GM18951 (cell line): ENCODE measurements around the gene C15orf40.

ENCODE experiments used
- POLR2A ChIP-seq: IDR thresholded peaks from 4 replicates; pipeline ENCODE4 v1.6.1; 2011; ENCODE audit warnings: mild to moderate bottlenecking; ENCODE audit not compliant: insufficient read length, insufficient read depth; ENCODE audit errors: extremely low read depth
- in situ Hi-C: fragments of 300-500 bp; cut with MboI; formaldehyde crosslinking; loops from one replicate; pipeline ENCODE4 v1.12.0; 2022; ENCODE audit warnings: low sequenced_read_pairs, mixed read lengths, inconsistent platforms; ENCODE audit not compliant: unreplicated experiment

Gene C15orf40

GRCh38 chr15:82979726-82980125 is 31.7 kb downstream of the C15orf40 start:
- in situ Hi-C loops: no loop called here

GRCh38 chr15:82978438-82978837 is 33.0 kb downstream of the C15orf40 start:
- no peak for TF ChIP-seq POLR2A
- in situ Hi-C loops: no loop called here

More at GRCh38 chr15:82979726-82980125, 31.7 kb downstream of the C15orf40 start:
- TF ChIP-seq POLR2A: no peak

DNA sequence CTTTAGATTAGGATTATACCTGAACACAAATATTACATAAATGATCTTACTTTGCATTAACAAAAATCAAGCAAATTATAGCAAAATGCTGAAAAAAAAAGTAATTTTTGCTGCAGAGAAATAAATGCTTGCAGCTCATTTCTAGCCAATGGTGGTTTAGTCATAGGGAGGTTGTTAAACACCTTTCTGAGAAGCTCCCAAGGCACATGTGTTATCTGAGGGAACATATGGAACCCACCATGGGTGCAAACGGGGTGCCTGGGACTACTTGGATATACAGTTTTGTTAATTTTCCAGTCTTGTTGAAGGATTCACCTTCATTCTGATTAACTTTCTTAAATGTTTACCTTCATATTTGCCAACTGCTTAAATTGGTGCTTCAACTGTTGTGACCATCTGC is 34.4 kb downstream of the C15orf40 start:
- TF ChIP-seq POLR2A: no peak
- in situ Hi-C loops: no loop called here

DNA sequence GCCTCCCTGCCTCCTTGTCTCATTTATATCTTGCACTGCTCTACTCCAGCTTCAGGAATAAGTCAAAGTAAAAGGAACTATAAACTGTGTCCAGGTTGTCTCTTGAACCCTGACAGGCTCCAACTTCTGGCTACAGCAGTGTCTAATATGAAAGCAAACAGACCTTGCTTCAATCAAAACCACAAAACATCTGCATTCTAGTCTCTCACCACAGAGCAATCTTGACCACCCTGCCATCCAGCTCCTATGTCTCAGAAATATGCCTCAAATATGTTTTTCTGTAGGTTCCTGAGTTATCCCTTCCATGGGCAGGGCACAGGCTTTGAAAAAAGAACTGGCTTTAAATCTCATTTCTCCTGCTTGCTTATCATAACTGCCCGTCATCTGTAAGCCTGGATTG is 38.4 kb downstream of the C15orf40 start:
- no peak for TF ChIP-seq POLR2A
- in situ Hi-C loops: no loop called here

DNA sequence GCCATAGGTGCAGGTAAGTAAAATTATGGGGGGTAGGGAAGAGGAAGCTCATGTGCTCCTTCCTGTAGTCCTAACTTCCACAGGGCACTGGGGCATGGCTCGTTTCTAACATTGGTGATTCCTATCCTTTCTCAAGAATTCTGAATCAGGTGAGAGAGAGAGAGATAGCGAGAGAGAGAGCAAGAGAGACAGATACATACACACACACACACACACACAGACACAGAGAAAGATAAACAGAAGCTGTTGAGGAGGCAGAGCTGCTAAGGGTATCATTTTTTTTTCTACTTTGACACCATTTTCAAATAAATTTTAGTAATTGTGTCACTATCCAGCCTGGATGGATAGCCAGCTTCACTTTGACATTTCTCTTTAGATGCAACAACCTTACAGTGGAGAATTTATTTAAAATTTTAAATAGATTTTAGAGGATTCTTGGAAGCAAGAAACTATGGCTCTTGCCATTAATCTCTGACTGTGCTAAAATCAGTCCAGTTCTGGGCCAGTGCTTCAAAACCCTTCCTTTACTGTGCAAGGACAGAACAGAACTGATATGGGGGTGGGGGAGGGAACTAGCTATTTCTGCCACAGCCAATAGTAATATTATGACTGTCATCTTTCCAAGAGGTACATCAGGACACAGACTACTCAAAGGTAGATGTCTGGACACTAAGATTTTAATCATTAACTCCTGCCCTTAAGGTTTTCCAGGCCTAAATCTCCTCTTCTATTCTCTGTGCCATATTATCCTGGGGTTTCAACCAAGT is 40.0 kb downstream of the C15orf40 start:
- in situ Hi-C loops: no loop called here
- TF ChIP-seq POLR2A: no peak

- no peak for TF ChIP-seq POLR2A
- in situ Hi-C loops: no loop called here
Observed at GRCh38 chr15:82970696-82971095, 40.7 kb downstream of the C15orf40 start.

DNA sequence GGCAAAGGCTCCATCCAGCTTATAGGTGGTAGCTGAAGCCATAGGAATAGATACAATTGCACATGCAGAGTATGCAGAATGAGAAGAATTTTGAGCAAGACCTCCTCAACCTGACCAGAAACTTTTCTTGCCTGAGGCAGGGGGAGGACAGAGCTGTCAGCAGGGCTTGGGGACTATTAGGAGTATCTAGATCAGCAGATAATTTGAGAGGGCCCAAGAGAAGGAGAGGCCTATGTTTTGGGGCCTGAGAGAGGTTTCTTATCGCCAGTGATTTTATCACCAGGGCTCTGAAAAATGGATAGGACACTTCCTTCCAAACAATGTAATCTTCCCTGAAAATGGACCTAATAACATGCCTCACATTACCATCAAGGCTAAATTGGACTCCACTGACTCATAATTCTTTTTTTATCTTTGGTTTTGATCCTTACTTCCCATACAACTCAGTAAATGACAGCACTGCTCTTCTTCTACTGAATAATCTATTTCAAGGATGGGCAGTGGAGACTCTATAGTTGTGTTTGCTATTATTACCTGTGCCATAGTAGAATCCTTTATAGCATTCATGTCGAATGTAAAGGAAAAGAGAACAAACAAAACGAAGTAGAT is 41.3 kb downstream of the C15orf40 start:
- in situ Hi-C loops: no loop called here
- no peak for TF ChIP-seq POLR2A

GRCh38 chr15:82969353-82969752 is 42.1 kb downstream of the C15orf40 start:
- in situ Hi-C loops: no loop called here

DNA sequence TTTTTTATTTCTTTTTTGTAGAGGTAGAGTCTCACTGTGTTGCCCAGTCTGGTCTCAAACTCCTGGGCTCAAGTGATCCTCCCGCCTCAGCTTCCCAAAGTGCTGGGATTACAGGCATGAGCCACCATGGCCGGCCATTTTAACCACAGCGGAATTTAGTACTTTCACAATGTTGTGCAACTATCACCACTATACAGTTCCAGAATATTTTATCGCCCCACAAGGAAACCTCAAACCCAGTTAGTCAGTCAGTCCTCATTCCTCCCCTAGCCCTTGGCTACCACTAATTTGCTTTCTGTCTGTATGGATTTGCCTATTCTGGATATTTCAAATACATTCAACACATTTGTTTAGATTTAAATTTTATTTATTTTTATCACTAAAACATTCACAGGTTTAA is 43.4 kb downstream of the C15orf40 start:
- no peak for TF ChIP-seq POLR2A
- in situ Hi-C loops: no loop called here

More at GRCh38 chr15:82969353-82969752, 42.1 kb downstream of the C15orf40 start:
- TF ChIP-seq POLR2A: no peak

GRCh38 chr15:82966671-82967071 is 44.8 kb downstream of the C15orf40 start:
- TF ChIP-seq POLR2A: no peak
- in situ Hi-C loops: no loop called here

DNA sequence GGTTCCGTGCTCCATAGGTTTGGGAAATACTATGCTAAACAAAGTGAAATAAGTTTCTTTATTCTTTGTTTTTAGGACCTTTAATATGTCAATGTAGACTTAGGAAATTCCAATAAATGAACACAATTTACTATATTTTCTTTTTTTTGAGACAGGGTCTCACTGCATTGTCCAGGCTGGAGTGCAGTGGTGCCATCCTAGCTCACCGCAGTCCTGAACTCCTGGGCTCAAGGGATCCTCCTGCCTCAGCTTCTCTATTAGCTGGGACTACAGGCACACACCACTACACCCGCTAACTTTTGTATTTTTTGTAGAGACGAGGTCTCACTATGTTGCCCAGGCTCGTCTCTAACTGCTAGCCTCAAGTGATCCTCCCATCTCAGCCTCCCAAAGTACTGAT is 46.5 kb downstream of the C15orf40 start:
- no peak for TF ChIP-seq POLR2A
- in situ Hi-C loops: no loop called here

GRCh38 chr15:82963471-82964341 is 47.7 kb downstream of the C15orf40 start:
- in situ Hi-C loops: no loop called here
- no peak for TF ChIP-seq POLR2A

- no peak for TF ChIP-seq POLR2A
- in situ Hi-C loops: no loop called here
Observed at GRCh38 chr15:82960766-82961165, 50.7 kb downstream of the C15orf40 start.
